ENCODE results near the gene ZNF548.

DNA sequence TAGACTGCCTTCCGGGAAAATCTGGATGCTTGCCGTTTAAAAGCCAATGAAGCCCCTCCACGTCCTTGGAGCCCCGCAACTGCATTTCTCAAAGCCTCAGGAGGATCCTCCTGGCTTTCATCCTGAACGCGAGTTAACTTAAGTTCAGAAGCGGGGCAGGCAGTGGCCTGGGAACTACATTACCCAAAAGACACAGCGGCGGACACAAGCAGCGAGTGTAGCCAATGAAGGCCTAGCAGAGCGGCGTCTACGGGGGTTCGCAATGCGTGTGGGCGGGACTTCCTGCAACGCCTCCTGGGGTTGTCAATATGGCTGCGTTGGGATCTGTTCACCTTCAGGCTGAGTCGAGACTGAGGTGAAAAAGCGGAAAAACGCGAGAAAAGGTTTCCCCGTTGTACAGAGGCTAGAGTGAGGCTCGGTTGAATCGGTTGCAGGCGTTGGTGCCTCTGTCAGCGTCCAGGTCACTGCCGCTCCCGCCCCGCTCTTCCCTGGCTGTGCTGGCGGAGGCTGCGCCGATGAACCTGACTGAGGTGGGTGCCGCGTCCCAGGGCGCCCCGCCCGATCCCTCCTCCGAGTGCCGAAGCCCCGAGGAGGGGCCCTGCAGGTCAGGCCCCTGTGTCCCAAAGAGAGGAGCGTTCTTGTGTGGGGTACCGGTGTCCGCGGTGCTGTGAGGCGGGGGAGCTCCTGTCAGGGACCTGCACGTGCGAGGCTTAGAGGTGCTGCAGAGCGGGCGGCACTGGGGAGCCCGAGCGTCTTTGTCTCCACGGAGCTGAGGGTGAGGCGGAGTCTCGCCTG lies 21.4 kb downstream of the ZNF548 start, which contains the start of gene ZNF17:
- TF ChIP-seq, protein P1, sequence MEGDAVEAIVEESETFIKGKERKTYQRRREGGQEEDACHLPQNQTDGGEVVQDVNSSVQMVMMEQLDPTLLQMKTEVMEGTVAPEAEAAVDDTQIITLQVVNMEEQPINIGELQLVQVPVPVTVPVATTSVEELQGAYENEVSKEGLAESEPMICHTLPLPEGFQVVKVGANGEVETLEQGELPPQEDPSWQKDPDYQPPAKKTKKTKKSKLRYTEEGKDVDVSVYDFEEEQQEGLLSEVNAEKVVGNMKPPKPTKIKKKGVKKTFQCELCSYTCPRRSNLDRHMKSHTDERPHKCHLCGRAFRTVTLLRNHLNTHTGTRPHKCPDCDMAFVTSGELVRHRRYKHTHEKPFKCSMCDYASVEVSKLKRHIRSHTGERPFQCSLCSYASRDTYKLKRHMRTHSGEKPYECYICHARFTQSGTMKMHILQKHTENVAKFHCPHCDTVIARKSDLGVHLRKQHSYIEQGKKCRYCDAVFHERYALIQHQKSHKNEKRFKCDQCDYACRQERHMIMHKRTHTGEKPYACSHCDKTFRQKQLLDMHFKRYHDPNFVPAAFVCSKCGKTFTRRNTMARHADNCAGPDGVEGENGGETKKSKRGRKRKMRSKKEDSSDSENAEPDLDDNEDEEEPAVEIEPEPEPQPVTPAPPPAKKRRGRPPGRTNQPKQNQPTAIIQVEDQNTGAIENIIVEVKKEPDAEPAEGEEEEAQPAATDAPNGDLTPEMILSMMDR (conservative IDR thresholded peaks at IDR 0.05), result no peak
- TF ChIP-seq EZH2 (IDR thresholded peaks at IDR 0.05; ENCODE audit: low read depth), result no peak

Data from PC-9 (cell line).